Measurements from ENCODE around the gene C1orf159.

The C1orf159 gene

GRCh38 chr1:1089731-1090423 is 26.0 kb downstream of the C1orf159 start:
- in situ Hi-C loops (cut with HindIII; ENCODE audit: low pct_unique_long_range_greater_than_20kb, low sequenced_read_pairs): no loop called here
- TF ChIP-seq JUND (IDR thresholded peaks at IDR 0.05; ENCODE audit: low read depth): no peak
- no peak for DNase-seq (ENCODE audit: low read depth in 1 of 2, low spot score in 1 of 2)

DNA sequence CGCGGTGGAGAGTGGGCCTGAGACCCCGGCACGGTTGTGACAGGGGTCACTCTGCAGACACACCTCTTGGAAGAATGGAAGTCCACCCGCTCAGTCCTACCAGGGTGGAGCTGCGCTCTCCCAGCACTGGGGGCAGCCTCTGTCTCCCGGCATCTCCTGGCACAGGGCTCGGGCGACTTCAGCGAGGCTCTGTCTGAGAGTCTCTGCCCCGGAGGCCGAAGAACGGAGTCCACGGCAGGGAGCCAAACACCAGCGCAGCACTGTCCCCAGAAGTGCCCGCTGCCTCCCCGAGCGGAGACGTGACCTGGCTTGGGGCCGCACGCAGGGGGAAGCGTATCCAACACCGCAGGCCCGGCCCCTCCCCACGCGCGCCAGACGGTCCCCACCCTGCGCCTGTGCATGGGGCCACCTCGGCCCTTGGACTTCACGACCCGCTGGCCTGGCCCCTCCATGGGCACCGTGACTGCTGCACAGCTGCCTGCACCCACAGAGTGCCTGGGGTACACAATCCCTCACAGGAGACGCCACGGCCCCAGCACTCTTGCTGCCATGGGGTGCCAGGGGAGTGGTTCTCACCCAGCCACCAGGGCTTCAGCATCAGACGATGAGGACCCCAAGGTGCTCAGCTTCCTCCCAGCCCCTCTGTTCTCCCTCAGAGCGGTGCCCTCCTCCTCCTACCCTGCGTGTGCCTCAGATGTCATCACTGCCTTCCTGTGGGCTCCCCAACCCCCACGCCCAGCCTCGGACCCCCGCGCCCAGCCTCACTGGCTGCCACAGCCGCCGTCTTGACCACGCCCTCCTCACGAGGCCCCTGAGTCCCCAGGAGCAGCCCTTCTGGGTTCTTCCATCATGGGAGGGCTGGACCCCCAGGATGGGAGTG is 26.8 kb downstream of the C1orf159 start:
- in situ Hi-C loops (cut with HindIII; ENCODE audit: low pct_unique_long_range_greater_than_20kb, low sequenced_read_pairs): no loop called here
- no peak for TF ChIP-seq JUND (IDR thresholded peaks at IDR 0.05; ENCODE audit: low read depth)
- DNase-seq (ENCODE audit: low read depth in 1 of 2, low spot score in 1 of 2): no peak

- DNase-seq (ENCODE audit: low read depth in 1 of 2, low spot score in 1 of 2): no peak
- TF ChIP-seq JUND (IDR thresholded peaks at IDR 0.05; ENCODE audit: low read depth): no peak
- in situ Hi-C loops (cut with HindIII; ENCODE audit: low pct_unique_long_range_greater_than_20kb, low sequenced_read_pairs): no loop called here
Measured at GRCh38 chr1:1088029-1088800, 27.7 kb downstream of the C1orf159 start.

DNA sequence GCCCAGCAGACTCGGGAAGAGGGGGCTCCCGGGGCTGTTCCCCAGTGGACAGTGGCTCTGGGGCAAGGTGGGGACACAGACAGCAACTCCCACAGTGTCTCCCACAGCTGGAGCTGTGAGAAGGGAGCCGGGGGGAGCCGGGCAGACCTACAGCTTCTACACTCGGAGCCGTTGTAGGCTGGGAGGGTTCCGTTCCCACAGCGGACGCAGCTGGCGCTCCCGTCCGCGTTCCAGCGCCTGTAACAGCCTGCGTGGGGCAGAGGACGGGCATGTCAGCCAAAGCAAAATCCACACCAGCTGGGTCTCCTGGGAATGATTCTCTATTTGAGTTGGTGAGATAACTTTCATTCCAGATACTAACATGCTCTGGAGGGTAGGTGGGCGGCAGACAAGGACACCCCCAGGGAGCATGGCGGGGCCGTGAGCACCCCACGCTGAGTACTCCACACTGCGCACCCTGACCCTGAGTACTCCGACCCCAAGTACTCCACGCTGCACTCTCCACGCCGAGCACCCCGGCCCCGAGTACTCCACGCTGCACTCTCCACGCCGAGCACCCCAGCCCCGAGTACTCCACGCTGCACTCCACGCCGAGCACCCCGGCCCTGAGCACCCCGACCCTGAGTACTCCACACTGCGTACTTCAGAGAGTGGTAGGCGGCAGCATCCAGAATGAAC is 28.4 kb downstream of the C1orf159 start:
- no peak for DNase-seq (ENCODE audit: low read depth in 1 of 2, low spot score in 1 of 2)
- no peak for TF ChIP-seq JUND (IDR thresholded peaks at IDR 0.05; ENCODE audit: low read depth)
- in situ Hi-C loops (cut with HindIII; ENCODE audit: low pct_unique_long_range_greater_than_20kb, low sequenced_read_pairs): no loop called here

- no peak for DNase-seq (ENCODE audit: low read depth in 1 of 2, low spot score in 1 of 2)
- in situ Hi-C loops (cut with HindIII; ENCODE audit: low pct_unique_long_range_greater_than_20kb, low sequenced_read_pairs): no loop called here
- TF ChIP-seq JUND (IDR thresholded peaks at IDR 0.05; ENCODE audit: low read depth): no peak
Measured at GRCh38 chr1:1086911-1087341, 29.0 kb downstream of the C1orf159 start.

DNA sequence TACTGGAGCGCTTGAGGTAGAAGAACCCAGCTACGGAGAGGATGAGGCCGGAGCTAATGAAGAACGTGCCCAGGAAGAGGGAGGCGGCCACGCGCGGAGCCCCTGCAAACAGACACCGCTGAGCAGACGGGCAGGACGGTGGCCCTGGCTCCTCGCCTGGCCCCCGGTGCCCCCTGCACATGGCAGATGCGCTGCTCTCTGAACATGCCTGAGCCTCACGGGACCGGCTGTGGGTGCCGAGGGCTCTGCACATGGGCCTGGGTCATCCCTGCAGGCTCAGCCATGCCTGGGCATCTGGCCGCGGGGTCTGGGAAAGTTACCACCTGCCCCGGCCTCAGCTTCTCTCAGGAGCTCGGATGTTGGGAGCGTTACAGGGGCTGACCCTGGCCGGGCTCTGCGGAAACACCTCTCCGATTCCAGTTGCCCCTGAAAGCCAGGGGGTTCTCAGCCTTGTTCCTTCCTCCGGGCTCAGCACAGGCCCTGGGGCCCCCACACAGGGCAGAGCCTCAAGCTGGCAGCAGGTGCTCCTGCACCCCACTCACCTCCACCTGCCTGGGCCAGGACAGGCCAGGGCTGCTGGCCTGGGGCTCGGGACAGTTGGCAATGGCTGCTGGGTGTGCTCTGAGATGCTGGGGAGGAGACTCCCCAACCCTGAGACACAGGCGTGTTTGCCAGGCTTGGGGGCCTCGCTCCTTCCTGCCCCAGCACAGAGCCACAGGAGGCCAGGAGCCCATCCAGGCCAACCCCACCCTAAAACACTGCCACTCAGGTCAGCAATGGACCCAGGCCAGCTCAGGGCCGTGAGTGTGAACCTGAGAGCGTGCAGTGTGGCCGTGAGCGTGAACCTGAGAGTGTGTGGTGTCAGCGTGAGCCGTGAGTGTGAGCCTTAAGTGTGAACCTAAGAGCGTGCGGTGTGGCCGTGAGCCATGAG is 29.7 kb downstream of the C1orf159 start:
- no peak for DNase-seq (ENCODE audit: low read depth in 1 of 2, low spot score in 1 of 2)
- no peak for TF ChIP-seq JUND (IDR thresholded peaks at IDR 0.05; ENCODE audit: low read depth)
- in situ Hi-C loops (cut with HindIII; ENCODE audit: low pct_unique_long_range_greater_than_20kb, low sequenced_read_pairs): no loop called here

DNA sequence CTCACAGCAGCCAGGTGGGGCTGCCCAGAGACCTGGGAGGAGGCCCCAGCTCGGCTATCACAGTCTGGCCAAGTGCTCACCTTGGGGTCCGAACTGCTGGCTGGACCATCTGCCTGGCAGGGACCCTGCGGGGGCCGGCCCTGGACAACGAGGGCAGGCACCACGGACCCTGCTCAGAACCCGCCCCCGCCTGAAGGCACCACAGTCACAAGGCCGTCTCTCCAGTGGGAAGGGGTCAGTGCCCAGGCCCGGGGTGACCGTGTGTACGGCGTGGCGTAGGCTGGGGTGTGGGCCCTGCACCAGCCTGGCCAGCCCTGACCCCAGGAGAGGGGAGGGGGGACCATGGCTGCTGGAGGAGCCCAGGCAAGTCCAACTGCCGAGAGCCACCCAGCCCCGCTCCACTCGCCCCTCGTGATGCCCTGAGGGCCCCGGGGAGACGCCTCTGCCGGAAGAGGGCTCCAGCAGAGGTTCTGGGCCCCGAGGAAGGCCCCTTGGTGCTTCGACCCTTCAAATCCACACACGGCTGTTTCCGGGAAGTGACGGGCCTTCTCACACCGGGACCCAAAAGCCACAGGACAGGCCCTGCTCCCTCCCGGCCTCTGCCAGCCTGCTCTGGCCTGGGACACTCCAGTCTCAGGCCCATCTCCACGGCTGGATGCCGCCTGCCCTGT is 30.6 kb downstream of the C1orf159 start:
- in situ Hi-C loops (cut with HindIII; ENCODE audit: low pct_unique_long_range_greater_than_20kb, low sequenced_read_pairs): no loop called here
- TF ChIP-seq JUND (IDR thresholded peaks at IDR 0.05; ENCODE audit: low read depth): no peak
- DNase-seq (ENCODE audit: low read depth in 1 of 2, low spot score in 1 of 2): no peak

GRCh38 chr1:1084372-1085170 is 31.3 kb downstream of the C1orf159 start:
- no peak for DNase-seq (ENCODE audit: low read depth in 1 of 2, low spot score in 1 of 2)
- in situ Hi-C loops (cut with HindIII; ENCODE audit: low pct_unique_long_range_greater_than_20kb, low sequenced_read_pairs): no loop called here
- TF ChIP-seq JUND (IDR thresholded peaks at IDR 0.05; ENCODE audit: low read depth): no peak

DNA sequence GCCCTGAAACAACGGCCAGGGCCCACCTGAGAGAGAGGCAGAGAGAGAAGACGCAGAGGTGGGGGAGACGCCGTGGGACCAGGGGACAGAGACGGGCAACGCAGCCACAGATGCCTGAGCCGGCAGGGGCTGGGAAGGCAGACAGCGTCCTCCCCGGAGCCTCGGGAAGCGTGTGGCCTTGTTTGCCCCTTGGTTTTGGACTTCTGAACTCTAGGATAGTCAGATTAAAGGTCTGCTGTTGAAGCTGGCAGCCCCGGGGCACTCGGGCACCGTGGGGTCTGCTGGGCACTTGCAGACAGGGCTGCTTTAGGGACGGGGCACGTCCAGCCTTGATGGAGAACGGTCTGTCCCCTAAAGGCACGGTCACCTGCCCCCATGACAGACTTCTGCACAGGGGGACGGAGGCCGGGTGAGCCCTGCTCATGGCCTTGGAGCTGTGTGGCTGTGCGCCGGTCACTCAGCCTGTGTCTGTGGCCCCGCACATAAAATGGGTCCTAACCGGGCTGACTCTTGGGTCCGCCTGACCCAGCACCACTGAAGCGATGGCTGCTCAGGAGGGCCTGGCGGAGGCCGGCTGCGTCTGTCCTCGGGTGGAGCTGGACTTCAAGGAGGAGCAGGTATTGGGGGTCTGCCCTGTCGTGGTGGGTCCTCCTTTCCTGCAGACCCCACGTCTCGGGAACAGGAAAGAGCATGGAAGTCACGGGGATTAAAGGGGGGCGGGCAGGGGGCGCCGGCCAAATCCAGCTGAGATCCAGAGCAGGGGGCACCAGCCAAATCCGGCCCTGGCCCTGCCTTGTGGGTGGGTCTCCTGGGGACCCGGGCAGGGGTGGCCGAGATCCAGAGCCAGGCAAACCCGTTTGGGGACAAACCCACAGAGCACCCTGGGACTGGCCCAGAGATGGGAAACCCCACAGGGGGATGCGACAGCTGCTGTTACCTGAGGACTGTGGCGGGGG is 32.2 kb downstream of the C1orf159 start:
- no peak for TF ChIP-seq JUND (IDR thresholded peaks at IDR 0.05; ENCODE audit: low read depth)
- in situ Hi-C loops (cut with HindIII; ENCODE audit: low pct_unique_long_range_greater_than_20kb, low sequenced_read_pairs): no loop called here
- no peak for DNase-seq (ENCODE audit: low read depth in 1 of 2, low spot score in 1 of 2)
